ENCODE measurements around the gene ATRX.
"Not testable (repeated sequence)": the region's sequence is repeated elsewhere in the genome, so short reads cannot be mapped to it uniquely, and the experiment has no call there.

DNA sequence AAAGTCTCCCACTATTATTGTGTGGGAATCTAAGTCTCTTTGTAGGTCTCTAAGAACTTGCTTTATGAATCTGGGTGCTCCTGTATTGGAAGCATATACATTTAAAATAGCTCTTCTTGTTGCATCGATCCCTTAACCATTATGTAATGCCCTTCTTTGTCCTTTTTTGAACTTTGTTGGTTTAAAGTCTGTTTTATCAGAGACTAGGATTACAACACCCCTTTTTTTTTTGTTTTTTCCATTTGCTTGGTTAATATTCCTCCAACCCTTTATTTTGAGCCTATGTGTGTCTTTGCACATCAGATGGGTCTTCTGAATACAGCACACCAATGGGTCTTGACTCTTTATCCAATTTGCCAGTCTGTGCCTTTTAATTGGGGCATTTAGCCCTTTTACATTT, 32.1 kb downstream of the ATRX start:
- TF ChIP-seq, protein P1, sequence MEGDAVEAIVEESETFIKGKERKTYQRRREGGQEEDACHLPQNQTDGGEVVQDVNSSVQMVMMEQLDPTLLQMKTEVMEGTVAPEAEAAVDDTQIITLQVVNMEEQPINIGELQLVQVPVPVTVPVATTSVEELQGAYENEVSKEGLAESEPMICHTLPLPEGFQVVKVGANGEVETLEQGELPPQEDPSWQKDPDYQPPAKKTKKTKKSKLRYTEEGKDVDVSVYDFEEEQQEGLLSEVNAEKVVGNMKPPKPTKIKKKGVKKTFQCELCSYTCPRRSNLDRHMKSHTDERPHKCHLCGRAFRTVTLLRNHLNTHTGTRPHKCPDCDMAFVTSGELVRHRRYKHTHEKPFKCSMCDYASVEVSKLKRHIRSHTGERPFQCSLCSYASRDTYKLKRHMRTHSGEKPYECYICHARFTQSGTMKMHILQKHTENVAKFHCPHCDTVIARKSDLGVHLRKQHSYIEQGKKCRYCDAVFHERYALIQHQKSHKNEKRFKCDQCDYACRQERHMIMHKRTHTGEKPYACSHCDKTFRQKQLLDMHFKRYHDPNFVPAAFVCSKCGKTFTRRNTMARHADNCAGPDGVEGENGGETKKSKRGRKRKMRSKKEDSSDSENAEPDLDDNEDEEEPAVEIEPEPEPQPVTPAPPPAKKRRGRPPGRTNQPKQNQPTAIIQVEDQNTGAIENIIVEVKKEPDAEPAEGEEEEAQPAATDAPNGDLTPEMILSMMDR (conservative IDR thresholded peaks at IDR 0.05; ENCODE audit: low read length): not testable (repeated sequence)
- not testable (repeated sequence) for TF ChIP-seq EZH2phosphoT487 (IDR thresholded peaks at IDR 0.05; ENCODE audit: borderline replicate concordance, low read depth, low read length)

Measured in OCI-LY7 (cell line).